EH (cell line): ENCODE results near the gene TAGLN2.

ENCODE experiments used
- DNase-seq: peaks from one replicate; pipeline ENCODE4 v3.0.0-alpha.2; 2015; ENCODE audit warnings: low read depth

TAGLN2 gene

GRCh38 chr1:159870704-159871103 is 54.6 kb downstream of the TAGLN2 start:
- DNase-seq: no peak

GRCh38 chr1:159869607-159870006 is 55.7 kb downstream of the TAGLN2 start:
- no peak for DNase-seq

- peak; percentile 66 for DNase-seq
Measured at GRCh38 chr1:159869173-159869572, 56.1 kb downstream of the TAGLN2 start.

- DNase-seq: no peak
Measured at GRCh38 chr1:159868766-159869165, 56.5 kb downstream of the TAGLN2 start.
